ENCODE data around the gene CPSF6. TPM values are rescaled to one million over a fixed set of nuclear protein-coding genes. Genes with fewer than 3 reads are reported as not detected.
A peak's percentile ranks its signal among the peaks of the same experiment; 100 is the strongest.

Gene CPSF6
- total RNA-seq, 2 donors from 2014 or later: 85.4 to 87.3 TPM

- peaks cover 3% of the 10 kb centered on the region for H3K36me3 Mint-ChIP-seq (ENCODE audit: low read depth)
- no peak overlapping the region for H3K4me3 Mint-ChIP-seq
- H3K27ac Mint-ChIP-seq: no peak overlapping the region
- ATAC-seq: no peak
- no peaks in the 10 kb centered on the region for H3K9me3 ChIP-seq (ENCODE audit: control insufficient read depth, low read length, poor library complexity, severe bottlenecking)
- H3K27me3 Mint-ChIP-seq: no peaks in the 10 kb centered on the region
- DNase-seq: no peak
- H3K4me1 Mint-ChIP-seq: peaks cover 19% of the 10 kb centered on the region
These were observed 30.4 kb downstream of the CPSF6 start for GRCh38 chr12:69269736-69270135.

DNA sequence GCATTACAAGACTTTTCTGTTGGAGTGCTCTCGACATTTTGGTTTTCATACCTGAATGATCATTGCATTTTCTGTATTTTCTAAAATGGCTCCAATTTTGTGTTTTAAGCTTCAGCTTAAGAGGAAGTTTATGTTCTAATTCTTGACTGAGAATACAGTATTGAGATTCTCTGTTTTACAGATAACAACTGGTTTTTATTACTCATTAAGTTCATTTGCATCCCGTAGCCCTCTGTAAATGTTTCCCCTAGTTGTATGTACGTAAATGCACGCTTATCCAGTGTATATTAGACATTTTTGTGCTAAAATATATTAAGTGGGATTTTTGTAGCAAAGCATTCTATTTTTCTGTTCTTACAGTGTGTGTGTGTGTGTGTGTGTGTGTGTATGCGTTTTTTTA, 33.1 kb downstream of the CPSF6 start:
- ATAC-seq (no peak), DNase-seq (no peak)
- H3K27me3 Mint-ChIP-seq: no peaks in the 10 kb centered on the region
- peaks cover 27% of the 10 kb centered on the region for H3K4me1 Mint-ChIP-seq
- no peak overlapping the region for H3K4me3 Mint-ChIP-seq
- no peaks in the 10 kb centered on the region for H3K9me3 ChIP-seq (ENCODE audit: control insufficient read depth, low read length, poor library complexity, severe bottlenecking)
- H3K27ac Mint-ChIP-seq: no peak overlapping the region
- no peaks in the 10 kb centered on the region for H3K36me3 Mint-ChIP-seq (ENCODE audit: low read depth)

GRCh38 chr12:69274861-69275260, 35.5 kb downstream of the CPSF6 start:
- H3K27me3 Mint-ChIP-seq: no peaks in the 10 kb centered on the region
- ATAC-seq: no peak

DNA sequence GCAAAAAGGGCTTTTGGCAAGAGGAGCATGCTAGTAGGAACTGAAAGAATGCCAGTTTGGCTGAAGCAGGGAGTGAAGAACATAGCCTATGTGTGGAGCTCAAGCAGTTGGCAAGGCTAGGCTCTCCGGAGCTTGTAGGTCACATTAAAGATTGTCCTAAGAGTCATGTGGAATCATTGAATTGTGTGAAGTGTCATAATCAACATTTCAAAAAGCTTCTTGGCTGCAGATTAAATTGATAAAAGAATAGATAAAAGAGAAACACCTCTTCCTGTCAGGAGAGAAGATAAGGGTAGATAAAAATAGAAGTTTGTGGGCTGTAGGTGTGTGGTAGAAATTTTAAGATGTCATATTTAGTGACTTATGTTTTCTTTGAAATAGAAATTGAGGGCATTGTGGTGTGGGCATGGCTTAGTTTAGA, 36.1 kb downstream of the CPSF6 start:
- H3K27me3 Mint-ChIP-seq: no peaks in the 10 kb centered on the region
- H3K36me3 Mint-ChIP-seq (ENCODE audit: low read depth): no peaks in the 10 kb centered on the region
- H3K4me3 Mint-ChIP-seq: peak overlapping the region; percentile 75
- ATAC-seq (peak; percentile 65), DNase-seq (no peak)
- H3K27ac Mint-ChIP-seq: peak overlapping the region; percentile 88
- H3K9me3 ChIP-seq (ENCODE audit: control insufficient read depth, low read length, poor library complexity, severe bottlenecking): no peaks in the 10 kb centered on the region
- H3K4me1 Mint-ChIP-seq: peaks cover 33% of the 10 kb centered on the region

More at GRCh38 chr12:69274861-69275260, 35.5 kb downstream of the CPSF6 start:
- DNase-seq: no peak
- H3K9me3 ChIP-seq (ENCODE audit: control insufficient read depth, low read length, poor library complexity, severe bottlenecking): no peaks in the 10 kb centered on the region
- H3K27ac Mint-ChIP-seq: peak overlapping the region; percentile 88
- H3K4me1 Mint-ChIP-seq: peaks cover 30% of the 10 kb centered on the region
- no peaks in the 10 kb centered on the region for H3K36me3 Mint-ChIP-seq (ENCODE audit: low read depth)
- no peak overlapping the region for H3K4me3 Mint-ChIP-seq

- no peak for DNase-seq
- Mint-ChIP-seq H3K27me3 (no peaks in the 10 kb centered on the region), H3K4me3 (no peak overlapping the region), H3K4me1 (peaks cover 27% of the 10 kb centered on the region), H3K36me3 (ENCODE audit: low read depth) (no peaks in the 10 kb centered on the region), H3K27ac (peak overlapping the region; percentile 34)
- H3K9me3 ChIP-seq (ENCODE audit: control insufficient read depth, low read length, poor library complexity, severe bottlenecking): no peaks in the 10 kb centered on the region
- no peak for ATAC-seq
These were observed 39.7 kb downstream of the CPSF6 start for GRCh38 chr12:69278814-69279782.

- Mint-ChIP-seq H3K4me1 (peaks cover 11% of the 10 kb centered on the region), H3K36me3 (ENCODE audit: low read depth) (no peaks in the 10 kb centered on the region), H3K27ac (no peak overlapping the region), H3K27me3 (peaks cover 17% of the 10 kb centered on the region), H3K4me3 (peak overlapping the region; percentile 47)
- ATAC-seq: peak; percentile 47
- DNase-seq: no peak
- H3K9me3 ChIP-seq (ENCODE audit: control insufficient read depth, low read length, poor library complexity, severe bottlenecking): no peaks in the 10 kb centered on the region
These were observed 44.8 kb downstream of the CPSF6 start for GRCh38 chr12:69284131-69284530.

DNA sequence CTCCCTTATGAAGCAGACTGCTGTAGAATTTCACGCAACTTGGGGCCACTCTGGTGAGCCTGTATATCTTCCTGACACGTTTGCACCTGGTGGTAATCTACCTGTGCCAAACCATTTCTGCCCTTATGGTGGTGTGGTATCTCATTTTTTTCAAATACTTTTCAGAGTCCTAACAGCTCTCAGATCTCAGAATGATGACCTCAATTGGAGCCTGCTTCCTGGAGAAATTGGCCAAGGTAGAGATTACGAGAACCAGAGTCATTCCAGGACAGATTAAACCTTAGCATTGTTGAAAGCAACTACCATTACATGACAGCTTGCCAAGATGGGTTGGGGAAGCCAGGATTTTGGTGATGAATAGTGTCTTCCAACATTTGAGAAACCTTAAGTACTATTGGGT, 48.2 kb downstream of the CPSF6 start:
- H3K36me3 Mint-ChIP-seq (ENCODE audit: low read depth): peaks cover 2% of the 10 kb centered on the region
- DNase-seq: no peak
- peaks cover 17% of the 10 kb centered on the region for H3K4me1 Mint-ChIP-seq
- H3K4me3 Mint-ChIP-seq: no peak overlapping the region
- ATAC-seq: no peak
- H3K9me3 ChIP-seq (ENCODE audit: control insufficient read depth, low read length, poor library complexity, severe bottlenecking): no peaks in the 10 kb centered on the region
- H3K27ac Mint-ChIP-seq: no peak overlapping the region
- peaks cover 51% of the 10 kb centered on the region for H3K27me3 Mint-ChIP-seq

- H3K9me3 ChIP-seq (ENCODE audit: control insufficient read depth, low read length, poor library complexity, severe bottlenecking): no peaks in the 10 kb centered on the region
- peaks cover 11% of the 10 kb centered on the region for H3K4me1 Mint-ChIP-seq
- H3K27ac Mint-ChIP-seq: no peak overlapping the region
- peak; percentile 53 to 70 (median 53) for DNase-seq
- peaks cover 73% of the 10 kb centered on the region for H3K27me3 Mint-ChIP-seq
- ATAC-seq: peak; percentile 100
- H3K36me3 Mint-ChIP-seq (ENCODE audit: low read depth): peaks cover 7% of the 10 kb centered on the region
- H3K4me3 Mint-ChIP-seq: no peak overlapping the region
These were observed 51.3 kb downstream of the CPSF6 start for GRCh38 chr12:69290545-69291277.

DNA sequence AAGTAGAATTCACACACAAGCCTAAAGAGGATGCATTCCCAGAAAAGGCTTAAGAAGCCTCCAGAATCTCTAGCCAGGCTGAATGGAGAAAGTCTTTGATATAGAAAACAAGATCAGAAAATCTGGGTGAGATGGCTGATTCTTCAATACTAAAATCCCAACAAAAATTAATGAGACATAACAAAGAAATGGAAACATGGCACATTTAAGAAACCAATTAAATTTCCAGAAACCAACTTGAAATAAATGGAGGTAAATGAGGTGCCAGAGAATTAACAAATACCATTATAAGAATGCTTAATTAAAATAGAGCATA, 51.9 kb downstream of the CPSF6 start:
- Mint-ChIP-seq H3K4me3 (no peak overlapping the region), H3K27me3 (peaks cover 75% of the 10 kb centered on the region), H3K27ac (no peak overlapping the region), H3K4me1 (peaks cover 11% of the 10 kb centered on the region), H3K36me3 (ENCODE audit: low read depth) (peaks cover 7% of the 10 kb centered on the region)
- no peak for DNase-seq
- no peak for ATAC-seq
- H3K9me3 ChIP-seq (ENCODE audit: control insufficient read depth, low read length, poor library complexity, severe bottlenecking): no peaks in the 10 kb centered on the region

DNA sequence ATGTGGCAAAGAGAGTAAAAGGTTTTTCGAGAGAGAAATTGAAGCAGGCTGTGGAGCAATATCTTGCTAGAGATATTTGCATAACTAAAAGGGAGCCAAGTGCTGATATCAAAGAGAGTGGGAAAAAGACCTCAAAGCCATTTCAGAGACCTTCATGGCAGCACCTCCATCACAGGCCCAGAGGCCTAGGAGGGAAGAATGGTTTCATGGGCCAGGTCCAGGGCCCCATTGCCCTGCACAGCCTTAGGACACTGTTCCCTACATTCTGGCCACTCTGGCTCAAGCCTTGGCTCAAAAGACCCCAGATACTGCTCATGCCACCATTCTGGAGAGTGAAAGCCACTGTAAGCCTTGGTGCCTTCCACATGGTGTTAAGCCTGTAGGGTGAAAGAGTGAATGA, 58.8 kb downstream of the CPSF6 start:
- H3K9me3 ChIP-seq (ENCODE audit: control insufficient read depth, low read length, poor library complexity, severe bottlenecking): no peaks in the 10 kb centered on the region
- H3K4me1 Mint-ChIP-seq: peaks cover 2% of the 10 kb centered on the region
- no peak overlapping the region for H3K4me3 Mint-ChIP-seq
- H3K27ac Mint-ChIP-seq: no peak overlapping the region
- no peak for DNase-seq
- H3K27me3 Mint-ChIP-seq: peaks cover 24% of the 10 kb centered on the region
- H3K36me3 Mint-ChIP-seq (ENCODE audit: low read depth): peaks cover 3% of the 10 kb centered on the region
- ATAC-seq: no peak

DNA sequence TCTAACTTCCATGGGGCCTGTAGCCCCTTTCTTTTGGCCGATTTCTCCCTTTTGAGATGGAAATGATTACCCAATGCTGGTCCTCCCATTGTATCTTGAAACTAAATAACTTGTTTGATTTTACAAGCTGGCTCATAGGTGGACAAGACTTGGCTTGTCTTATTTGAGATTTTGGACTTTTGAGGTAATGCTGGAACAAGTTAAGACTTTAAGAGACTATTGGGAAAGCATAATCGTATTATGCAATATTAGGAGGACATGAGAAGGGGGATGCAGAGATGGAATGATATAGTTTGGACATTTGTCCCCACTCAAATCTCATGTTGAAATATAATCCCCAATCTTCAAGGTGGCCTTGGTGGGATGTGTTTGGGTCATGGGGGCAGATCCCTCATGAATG, 59.6 kb downstream of the CPSF6 start:
- H3K4me3 Mint-ChIP-seq: no peak overlapping the region
- no peaks in the 10 kb centered on the region for H3K9me3 ChIP-seq (ENCODE audit: control insufficient read depth, low read length, poor library complexity, severe bottlenecking)
- H3K36me3 Mint-ChIP-seq (ENCODE audit: low read depth): no peaks in the 10 kb centered on the region
- no peak for DNase-seq
- peaks cover 16% of the 10 kb centered on the region for H3K27me3 Mint-ChIP-seq
- no peaks in the 10 kb centered on the region for H3K4me1 Mint-ChIP-seq
- no peak for ATAC-seq
- no peak overlapping the region for H3K27ac Mint-ChIP-seq

DNA sequence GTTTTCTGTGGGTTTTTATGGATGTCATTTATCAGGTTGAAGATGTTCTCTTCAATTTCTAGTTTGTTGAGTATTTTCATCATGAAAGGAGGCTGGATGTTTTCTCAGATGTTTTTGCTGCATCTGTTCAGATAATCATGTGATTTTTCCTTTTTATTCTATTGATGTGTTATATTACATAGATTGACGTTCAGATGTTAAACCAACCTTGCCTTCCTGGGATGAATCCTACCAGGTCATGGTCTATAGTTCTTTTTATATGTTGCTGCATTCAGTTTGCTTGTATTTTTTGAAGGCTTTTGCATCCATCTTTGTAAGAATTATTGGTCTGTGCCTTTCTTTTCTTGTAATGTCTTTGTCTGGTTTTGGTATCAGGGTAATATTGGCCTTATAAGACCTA, 64.9 kb downstream of the CPSF6 start:
- no peak overlapping the region for H3K4me3 Mint-ChIP-seq
- no peak overlapping the region for H3K27ac Mint-ChIP-seq
- ATAC-seq (no peak), DNase-seq (no peak)
- H3K4me1 Mint-ChIP-seq: no peaks in the 10 kb centered on the region
- no peaks in the 10 kb centered on the region for H3K27me3 Mint-ChIP-seq
- H3K36me3 Mint-ChIP-seq (ENCODE audit: low read depth): peaks cover 2% of the 10 kb centered on the region
- H3K9me3 ChIP-seq (ENCODE audit: control insufficient read depth, low read length, poor library complexity, severe bottlenecking): no peaks in the 10 kb centered on the region

- H3K4me1 Mint-ChIP-seq: no peaks in the 10 kb centered on the region
- DNase-seq: no peak
- H3K36me3 Mint-ChIP-seq (ENCODE audit: low read depth): peaks cover 2% of the 10 kb centered on the region
- no peaks in the 10 kb centered on the region for H3K9me3 ChIP-seq (ENCODE audit: control insufficient read depth, low read length, poor library complexity, severe bottlenecking)
- no peak overlapping the region for H3K27ac Mint-ChIP-seq
- H3K4me3 Mint-ChIP-seq: no peak overlapping the region
- ATAC-seq: no peak
- H3K27me3 Mint-ChIP-seq: no peaks in the 10 kb centered on the region
These were observed 70.1 kb downstream of the CPSF6 start for GRCh38 chr12:69309461-69309860.
